Stimulated activated CD8-positive, alpha-beta memory T cell treated with anti-CD3 and anti-CD28 coated beads, Interleukin-7, amount 100 ng/mL, for 1 hour (primary cell): ENCODE data around the gene SLC7A10.

Source experiments
- DNase-seq, 2 donors: peaks; one replicate each; pipeline ENCODE4 v3.0.0-alpha.2; 2020; ENCODE audit warnings: low read depth in 2 of 2

SLC7A10 gene

GRCh38 chr19:33254245-33254824 is 28.7 kb upstream of the SLC7A10 start:
- no peak for DNase-seq

DNA sequence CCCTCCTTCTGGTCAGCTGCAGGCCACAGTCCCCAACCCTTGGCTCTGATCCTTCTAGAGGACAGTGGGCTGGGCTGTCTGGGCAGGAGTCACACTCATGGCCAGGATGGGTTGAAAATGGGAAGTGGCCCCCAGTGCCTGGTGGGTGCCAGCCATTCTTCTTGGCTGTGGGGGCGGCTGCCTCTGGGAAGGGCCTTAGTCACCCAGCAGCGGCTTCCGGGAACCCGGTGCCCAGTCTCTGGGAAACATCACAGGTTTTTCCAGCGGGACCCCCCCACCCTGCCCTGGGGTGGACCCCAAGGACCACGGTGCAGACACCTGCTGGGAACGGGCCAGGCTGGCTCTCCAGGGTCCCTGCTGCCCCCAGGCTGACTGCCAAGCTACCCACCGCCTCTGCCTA is 27.3 kb upstream of the SLC7A10 start:
- DNase-seq: no peak

- DNase-seq: no peak
Measured at GRCh38 chr19:33252418-33252962, 26.8 kb upstream of the SLC7A10 start.

GRCh38 chr19:33251526-33252090 is 26.0 kb upstream of the SLC7A10 start:
- no peak for DNase-seq

DNA sequence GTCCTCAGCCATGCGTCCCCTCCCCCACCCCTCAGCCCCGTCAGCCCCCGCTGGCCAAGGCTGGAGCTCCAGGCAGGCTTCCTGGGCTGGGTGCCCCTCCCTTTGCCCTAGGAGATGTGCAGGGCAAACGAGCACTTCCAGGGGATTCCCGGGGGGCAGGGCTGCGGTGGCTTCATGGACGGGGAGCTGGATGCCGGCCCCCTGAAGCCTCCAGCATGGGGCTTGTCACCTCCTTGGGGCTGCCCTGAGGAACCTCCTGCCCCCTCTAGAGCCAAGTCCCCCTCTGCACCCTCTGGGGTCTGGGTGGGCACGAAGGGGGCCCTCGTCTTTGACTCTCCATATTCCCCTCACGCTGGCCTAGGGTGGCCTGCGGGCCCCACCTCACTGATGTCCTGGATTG is 25.4 kb upstream of the SLC7A10 start:
- DNase-seq: no peak

DNA sequence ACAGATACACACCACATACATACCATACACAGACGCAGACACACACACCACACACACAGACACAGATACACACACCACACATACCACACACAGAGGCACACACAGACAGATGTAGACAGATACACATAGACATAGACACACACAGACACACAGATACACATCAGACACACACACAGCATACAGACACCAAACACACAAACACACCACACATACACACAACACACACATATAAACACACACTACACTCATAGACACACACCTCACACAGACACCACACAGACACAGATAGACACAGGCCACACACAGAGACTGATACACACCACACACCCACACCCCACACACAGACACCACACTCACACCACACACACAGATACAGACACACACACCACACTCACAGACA is 24.9 kb upstream of the SLC7A10 start:
- no peak for DNase-seq

- no peak for DNase-seq
Measured at GRCh38 chr19:33249740-33250366, 24.2 kb upstream of the SLC7A10 start.

DNA sequence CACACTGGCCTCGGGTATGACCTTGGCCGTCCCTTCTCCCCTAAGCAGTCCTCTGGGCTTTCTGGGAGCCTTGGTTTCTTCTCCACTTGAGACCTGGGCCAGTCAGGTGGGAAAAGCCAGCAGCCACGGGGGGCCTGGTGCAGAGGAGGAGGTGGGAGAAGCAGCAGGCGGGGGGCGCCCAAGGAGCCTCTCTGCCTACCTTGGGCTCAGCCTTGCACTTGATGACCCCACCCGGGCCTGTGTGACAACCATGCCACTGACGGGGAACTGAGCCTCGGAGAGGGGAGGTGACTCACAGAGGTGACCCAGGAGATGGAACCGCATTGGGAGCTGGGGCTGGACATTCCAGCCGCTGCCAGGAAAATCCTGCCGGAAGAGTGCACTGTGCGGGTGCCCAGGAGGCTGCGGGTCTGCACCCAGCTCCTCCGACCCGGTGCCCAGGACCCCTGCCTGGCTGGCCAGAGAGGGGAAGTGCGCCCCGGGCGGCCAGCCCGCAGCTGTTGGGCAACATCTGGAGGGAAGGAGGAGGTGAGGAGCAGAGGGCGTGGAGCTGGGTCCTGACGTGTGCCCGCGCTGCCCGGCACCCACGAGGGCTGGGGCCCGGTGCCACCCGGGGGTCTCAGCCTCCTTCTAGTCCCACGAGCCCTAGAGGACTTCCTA is 23.4 kb upstream of the SLC7A10 start:
- DNase-seq: no peak

- DNase-seq: no peak
Measured at GRCh38 chr19:33248553-33248953, 22.9 kb upstream of the SLC7A10 start.

DNA sequence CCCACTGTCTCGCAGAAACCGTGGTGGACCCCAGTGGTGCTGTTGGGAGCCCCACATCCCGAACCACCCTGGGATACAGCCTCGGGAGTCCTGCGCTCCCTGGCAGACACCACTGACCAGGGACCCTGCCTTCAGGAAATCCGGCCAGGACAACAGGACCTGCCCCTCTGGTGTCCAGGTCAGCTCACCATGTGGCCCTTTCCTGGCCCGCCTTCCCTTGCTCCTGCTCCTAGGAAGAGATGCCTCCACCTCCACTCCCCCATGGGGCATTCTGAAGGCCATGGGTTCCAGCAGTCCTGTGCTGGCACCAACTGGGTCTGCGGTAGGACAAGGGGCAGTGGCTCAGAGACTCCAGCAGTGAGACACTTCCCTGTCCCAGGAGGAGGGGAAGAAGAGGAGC is 22.5 kb upstream of the SLC7A10 start:
- no peak for DNase-seq

GRCh38 chr19:33247441-33247819 is 21.8 kb upstream of the SLC7A10 start:
- DNase-seq: no peak

DNA sequence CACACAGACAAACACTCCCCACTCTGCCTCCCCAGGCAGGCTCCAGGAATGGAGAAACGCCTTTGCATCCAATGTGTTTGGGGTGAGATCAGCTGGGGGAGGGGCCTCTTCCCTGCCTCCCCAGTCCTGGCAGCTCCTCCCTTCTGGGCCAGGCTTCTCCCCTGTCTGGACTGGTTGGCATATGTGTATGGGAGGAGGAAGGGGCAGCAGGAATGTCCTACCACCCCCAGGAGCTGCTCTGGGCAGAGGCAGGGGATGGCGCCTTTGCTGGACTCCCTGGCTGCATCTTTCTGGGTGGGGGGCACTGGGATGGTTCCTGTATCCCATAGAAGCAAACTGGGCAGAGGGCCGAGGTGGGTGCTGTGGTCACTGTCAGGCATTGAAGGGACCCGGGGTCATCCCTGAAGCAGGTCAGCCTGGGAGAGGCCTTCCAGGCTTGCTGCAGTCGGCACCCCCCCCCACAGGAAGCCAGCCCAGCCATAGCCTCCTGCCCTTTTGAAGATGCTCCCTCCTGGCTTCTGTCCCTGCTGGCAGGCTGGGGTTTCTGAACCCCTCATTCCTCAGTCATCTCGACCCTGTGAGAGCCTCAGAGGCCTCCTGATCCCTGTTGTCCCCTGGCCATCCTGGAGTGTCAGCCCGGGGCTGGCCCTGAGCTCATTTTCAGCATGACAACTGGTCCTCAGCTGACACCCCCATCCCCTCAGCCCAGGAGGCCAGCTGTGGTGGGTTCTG is 21.2 kb upstream of the SLC7A10 start:
- no peak for DNase-seq

- DNase-seq: no peak
Measured at GRCh38 chr19:33245948-33246708, 20.5 kb upstream of the SLC7A10 start.

DNA sequence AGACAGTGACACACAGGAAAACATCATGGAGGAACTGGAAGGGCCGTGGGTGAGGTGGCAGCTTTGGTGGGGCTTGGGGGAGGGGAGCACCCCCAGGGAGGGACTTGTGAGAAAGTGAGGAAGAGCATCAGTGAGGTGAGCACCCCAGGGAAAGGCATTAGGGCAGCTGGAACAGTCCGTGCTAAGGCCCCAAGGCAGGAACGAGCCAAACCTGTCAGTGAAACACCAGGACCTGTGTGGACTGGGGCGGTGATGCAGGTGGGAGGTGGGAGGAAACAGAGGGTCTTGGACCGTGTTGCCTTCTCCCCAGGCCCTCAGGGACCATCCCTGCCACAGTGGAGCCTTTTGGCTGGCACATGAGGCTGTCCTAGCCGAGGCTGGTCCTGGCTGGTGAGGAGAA is 17.3 kb upstream of the SLC7A10 start:
- DNase-seq: no peak

DNA sequence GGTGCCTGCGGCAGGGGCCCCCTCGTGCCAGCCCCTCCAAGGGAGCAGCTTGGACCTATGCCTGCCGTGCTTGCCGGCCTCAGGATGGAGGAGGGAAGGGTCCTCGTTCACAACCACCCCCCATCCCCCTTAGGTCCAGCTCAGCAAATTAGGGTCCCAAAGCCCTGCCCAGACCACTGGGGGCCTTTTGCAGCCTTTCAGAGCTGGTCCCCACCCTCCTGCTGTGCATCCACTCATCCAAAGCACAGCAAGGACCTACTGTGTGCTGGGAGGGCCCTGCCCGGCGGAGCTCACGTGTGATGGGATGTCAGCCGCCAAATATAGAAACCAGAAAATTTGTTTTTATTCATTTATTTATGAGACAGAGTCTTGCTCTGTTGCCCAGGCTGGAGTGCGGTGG is 16.5 kb upstream of the SLC7A10 start:
- DNase-seq: no peak

- DNase-seq: no peak
Measured at GRCh38 chr19:33241530-33242101, 16.0 kb upstream of the SLC7A10 start.

DNA sequence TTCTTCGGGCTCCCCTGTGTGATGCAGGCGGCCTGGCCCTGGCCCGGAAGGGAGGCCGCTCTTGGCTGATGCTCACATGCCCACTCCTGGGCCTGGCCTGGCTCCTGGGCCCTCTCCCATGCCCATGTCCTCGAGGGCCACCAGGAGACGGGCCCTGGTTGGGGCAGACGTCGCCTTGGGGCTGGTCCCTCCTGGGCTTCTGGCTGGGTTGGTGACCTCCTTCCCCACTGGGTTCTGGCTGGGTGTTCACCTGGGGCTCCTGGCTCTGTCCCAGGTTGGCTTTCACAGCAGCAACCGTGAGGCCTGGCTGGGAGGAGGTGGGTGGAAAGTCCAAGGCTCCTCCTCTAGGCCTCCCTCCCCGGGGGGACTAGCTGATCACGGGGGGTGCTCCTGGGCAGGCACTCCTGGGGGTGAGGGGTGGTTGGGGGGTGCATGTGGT is 15.5 kb upstream of the SLC7A10 start:
- DNase-seq: no peak

DNA sequence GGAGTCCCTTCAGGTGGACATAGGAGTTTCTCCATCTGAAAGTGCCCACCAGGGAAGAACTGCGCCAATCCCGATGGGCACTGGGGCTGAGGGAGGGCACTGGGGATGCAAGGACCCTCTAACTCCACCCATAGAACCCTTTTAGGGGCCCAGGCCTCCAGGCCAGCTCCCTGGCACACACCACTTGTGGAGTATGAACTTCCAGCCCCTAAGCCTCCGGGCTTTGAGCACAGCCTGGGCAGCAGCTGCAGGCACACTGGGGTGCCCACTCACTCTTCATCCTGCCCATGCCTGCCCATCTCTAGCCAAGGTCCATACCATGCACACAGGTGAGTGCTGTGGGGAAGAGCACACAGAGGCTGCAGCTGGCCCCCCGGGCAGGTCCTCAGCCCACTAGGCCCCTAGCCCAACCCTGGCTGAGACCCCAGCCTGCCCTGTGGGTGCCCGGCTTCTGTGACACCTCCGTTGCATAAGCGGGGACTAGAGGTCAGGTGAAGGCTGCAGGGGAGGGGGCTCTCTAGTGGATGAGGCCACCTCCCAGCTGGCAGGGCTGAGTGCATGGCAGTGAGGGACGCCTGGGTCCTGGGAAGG is 14.6 kb upstream of the SLC7A10 start:
- no peak for DNase-seq

DNA sequence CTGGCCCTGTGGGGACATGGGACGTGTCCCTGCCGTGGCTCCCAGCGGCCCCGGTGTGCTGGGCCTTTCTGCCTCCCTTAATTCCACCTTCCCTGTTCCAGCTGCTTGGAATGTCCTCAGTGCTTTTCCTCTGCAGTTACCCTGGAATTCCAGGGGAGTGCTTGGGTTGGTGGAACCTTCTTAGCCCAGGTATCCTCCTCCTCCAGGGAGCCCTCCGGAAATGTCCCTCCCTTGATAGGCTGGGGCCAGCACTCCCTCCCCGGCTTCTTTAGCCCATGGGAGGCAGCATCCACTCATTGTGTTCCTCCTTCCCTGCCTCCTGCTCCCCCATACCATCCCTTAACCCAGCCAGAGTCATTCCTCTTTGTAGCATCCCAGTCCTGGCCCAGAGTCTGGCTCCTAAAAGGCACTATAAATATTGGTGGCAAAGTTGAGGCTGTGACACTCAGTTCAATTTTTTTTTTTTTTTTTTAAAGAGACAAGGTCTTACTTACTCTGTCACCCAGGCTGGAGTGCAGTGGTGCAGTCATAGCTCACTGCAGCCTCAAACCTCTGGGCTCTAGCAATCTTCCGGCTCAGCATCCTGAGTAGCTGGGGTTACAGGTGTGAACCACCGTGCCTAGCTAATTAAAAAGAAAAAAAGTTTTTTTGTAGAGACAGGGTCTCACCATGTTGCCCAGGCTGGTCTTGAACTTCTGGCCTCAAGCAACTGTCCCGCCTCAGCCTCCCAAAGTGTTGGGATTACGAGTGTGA is 13.7 kb upstream of the SLC7A10 start:
- no peak for DNase-seq
